SU-DHL-6 (cell line): ENCODE results near the gene C1orf198.

Experiments
- H2AFZ ChIP-seq: fragments of 200-600 bp; sonication (generic); 2 replicates; pipeline ENCODE4 v1.6.1; 2014; ENCODE audit warnings: low read depth, mild to moderate bottlenecking, moderate library complexity, mixed read lengths, antibody characterized with exemption, low read length; ENCODE audit not compliant: severe bottlenecking
- H3F3A ChIP-seq: fragments of 200-600 bp; shearing (Covaris generic); 2 replicates; pipeline ENCODE4 v1.6.0; 2016; ENCODE audit warnings: antibody characterized with exemption, mild to moderate bottlenecking; ENCODE audit not compliant: insufficient read depth
- H3K27ac ChIP-seq: fragments of 200-600 bp; sonication (generic); 2 replicates; pipeline ENCODE4 v1.5.1; 2016; ENCODE audit warnings: low read depth, mild to moderate bottlenecking, low read length, moderate library complexity, mixed read lengths
- H3K27me3 ChIP-seq: fragments of 200-600 bp; sonication (generic), shearing (Covaris generic); 2 replicates; pipeline ENCODE4 v1.6.0; 2014; ENCODE audit warnings: mild to moderate bottlenecking, low read length
- H3K36me3 ChIP-seq: fragments of 200-600 bp; sonication (generic); 2 replicates; pipeline ENCODE4 v1.6.1; 2014; ENCODE audit warnings: mild to moderate bottlenecking, low read length, mixed read lengths
- H3K4me2 ChIP-seq: fragments of 300-600, 200-600 bp; shearing (Covaris generic), sonication (generic); 2 replicates; pipeline ENCODE4 v1.6.0; 2014; ENCODE audit warnings: low read length, low read depth, mild to moderate bottlenecking; ENCODE audit not compliant: poor library complexity, severe bottlenecking
- H3K4me3 ChIP-seq: fragments of 200-600 bp; sonication (generic); 2 replicates; pipeline ENCODE4 v1.5.1; 2014; ENCODE audit warnings: antibody characterized with exemption, low read length, mild to moderate bottlenecking, mixed read lengths; ENCODE audit not compliant: insufficient read depth, poor library complexity, severe bottlenecking
- H3K79me2 ChIP-seq: fragments of 200-600 bp; sonication (generic); 2 replicates; pipeline ENCODE4 v1.6.1; 2014; ENCODE audit warnings: mild to moderate bottlenecking, low read length, moderate library complexity; ENCODE audit not compliant: insufficient read depth
- H3K9ac ChIP-seq: fragments of 200-600 bp; sonication (generic); 2 replicates; pipeline ENCODE4 v1.7.0; 2014; ENCODE audit warnings: mild to moderate bottlenecking, low read length
- H3K9me2 ChIP-seq: fragments of 200-600 bp; sonication (generic); replicated peaks from 2 replicates; pipeline ENCODE4 v1.6.1; 2014; ENCODE audit warnings: low read length; ENCODE audit not compliant: insufficient read depth
- H3K9me3 ChIP-seq: fragments of 200-600 bp; sonication (generic); 2 replicates; pipeline ENCODE4 v1.6.1; 2014; ENCODE audit warnings: low read length, mixed read lengths; ENCODE audit not compliant: insufficient read depth
- H4K20me1 ChIP-seq: fragments of 200-600 bp; sonication (generic); 2 replicates; pipeline ENCODE4 v1.6.1; 2014; ENCODE audit warnings: low read depth, mild to moderate bottlenecking, antibody characterized with exemption, low read length, moderate library complexity, mixed read lengths
- CTCF ChIP-seq: fragments of 200-600 bp; sonication (generic); IDR thresholded peaks from one replicate; pipeline ENCODE4 v1.5.1; 2017; ENCODE audit warnings: antibody characterized with exemption, mild to moderate bottlenecking, low read length, moderate library complexity; ENCODE audit not compliant: insufficient read depth, poor library complexity, severe bottlenecking
- EZH2phosphoT487 ChIP-seq: fragments of 200-600 bp; sonication (generic), shearing (Covaris generic); conservative IDR thresholded peaks from 2 replicates; pipeline ENCODE4 v1.6.1; 2018; ENCODE audit warnings: mild to moderate bottlenecking, antibody characterized with exemption, low read length, moderate library complexity, mixed read lengths

C1orf198 gene

GRCh38 chr1:230827801-230828200 lies 40.5 kb downstream of the C1orf198 start:
- H2AFZ ChIP-seq = no peak overlapping the region
- H3K27ac ChIP-seq = no peak overlapping the region
- H4K20me1 ChIP-seq = no peaks in the 10 kb centered on the region
- no peak overlapping the region for H3K4me3 ChIP-seq
- TF ChIP-seq CTCF (no peak), EZH2phosphoT487 (no peak)
- H3K9me2 ChIP-seq = no peaks in the 10 kb centered on the region
- H3K36me3 ChIP-seq = no peaks in the 10 kb centered on the region
- H3K27me3 ChIP-seq = peaks cover 3% of the 10 kb centered on the region; the same call in 1 of the 2 replicates
- no peaks in the 10 kb centered on the region for H3F3A ChIP-seq
- H3K9ac ChIP-seq = no peak overlapping the region
- H3K79me2 ChIP-seq = no peaks in the 10 kb centered on the region
- H3K9me3 ChIP-seq = no peaks in the 10 kb centered on the region
- no peak overlapping the region for H3K4me2 ChIP-seq

- TF ChIP-seq CTCF = no peak
- no peak for TF ChIP-seq EZH2phosphoT487
- Histone ChIP-seq H4K20me1 (no peaks in the 10 kb centered on the region), H3K9ac (no peak overlapping the region), H3K4me3 (no peak overlapping the region), H3K9me2 (no peaks in the 10 kb centered on the region), H3K79me2 (no peaks in the 10 kb centered on the region), H3F3A (no peaks in the 10 kb centered on the region), H3K27ac (no peak overlapping the region), H3K27me3 (peaks cover 1% of the 10 kb centered on the region; the same call in 1 of the 2 replicates), H2AFZ (no peak overlapping the region), H3K9me3 (no peaks in the 10 kb centered on the region), H3K36me3 (no peaks in the 10 kb centered on the region), H3K4me2 (no peak overlapping the region)
Measured at GRCh38 chr1:230827081-230827681, 41.1 kb downstream of the C1orf198 start.

DNA sequence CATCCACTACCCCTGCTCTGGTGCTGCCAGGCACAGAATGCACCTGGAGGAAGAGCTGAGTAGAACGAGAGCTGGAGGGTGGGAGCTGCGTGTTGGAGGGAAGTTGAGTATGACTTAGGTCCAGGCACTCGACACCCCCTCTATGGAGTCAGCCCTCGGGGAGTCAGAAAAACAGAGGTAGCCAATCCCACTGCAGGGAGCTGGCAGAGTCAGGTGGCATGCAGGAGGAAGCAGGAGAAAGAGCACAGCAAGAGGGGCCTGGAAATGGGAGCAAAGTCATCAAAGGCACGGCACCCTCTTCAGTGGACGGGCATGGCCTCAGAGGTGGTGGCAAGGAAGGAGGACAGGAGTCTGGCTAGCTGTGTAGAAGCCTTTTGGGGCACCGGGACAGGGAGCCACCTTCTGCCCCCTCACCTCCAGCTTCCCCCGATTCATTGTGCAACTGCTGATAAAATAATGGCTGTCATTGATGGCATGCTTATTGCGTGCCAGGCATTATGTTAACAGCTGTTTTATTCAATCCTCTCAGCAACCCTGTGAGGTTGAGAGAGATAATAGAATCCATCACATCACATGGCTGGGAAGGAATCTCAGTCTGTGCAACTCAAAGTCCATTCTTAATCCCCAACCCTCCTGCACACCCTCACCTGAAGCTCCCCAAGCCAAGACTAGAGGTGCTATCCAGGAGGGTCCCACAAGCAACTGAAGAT lies 42.0 kb downstream of the C1orf198 start:
- H3K4me2 ChIP-seq = no peak overlapping the region
- H3K79me2 ChIP-seq = no peaks in the 10 kb centered on the region
- no peaks in the 10 kb centered on the region for H3K9me3 ChIP-seq
- no peak overlapping the region for H2AFZ ChIP-seq
- H3F3A ChIP-seq = no peaks in the 10 kb centered on the region
- H4K20me1 ChIP-seq = no peaks in the 10 kb centered on the region
- no peaks in the 10 kb centered on the region for H3K27me3 ChIP-seq
- no peak overlapping the region for H3K4me3 ChIP-seq
- H3K9ac ChIP-seq = no peak overlapping the region
- H3K9me2 ChIP-seq = no peaks in the 10 kb centered on the region
- H3K36me3 ChIP-seq = no peaks in the 10 kb centered on the region
- no peak overlapping the region for H3K27ac ChIP-seq
- no peak for TF ChIP-seq CTCF
- TF ChIP-seq EZH2phosphoT487 = no peak
